VCaP (cell line): ENCODE measurements around the gene ATG3.
A peak's percentile ranks its signal among the peaks of the same experiment; 100 is the strongest.

Experiments used
- H3K27ac ChIP-seq: fragments of 450-650 bp; 2 replicates; pipeline ENCODE4 v1.5.1; 2017
- TF ChIP-seq, protein P1 (sequence below): fragments of 450-650 bp; conservative IDR thresholded peaks from 2 replicates; pipeline ENCODE4 v1.5.1; 2017; ENCODE audit warnings: mild to moderate bottlenecking, moderate library complexity

Gene ATG3

GRCh38 chr3:112561484-112561733 is 353 bp downstream of the ATG3 start:
- TF ChIP-seq, protein P1, sequence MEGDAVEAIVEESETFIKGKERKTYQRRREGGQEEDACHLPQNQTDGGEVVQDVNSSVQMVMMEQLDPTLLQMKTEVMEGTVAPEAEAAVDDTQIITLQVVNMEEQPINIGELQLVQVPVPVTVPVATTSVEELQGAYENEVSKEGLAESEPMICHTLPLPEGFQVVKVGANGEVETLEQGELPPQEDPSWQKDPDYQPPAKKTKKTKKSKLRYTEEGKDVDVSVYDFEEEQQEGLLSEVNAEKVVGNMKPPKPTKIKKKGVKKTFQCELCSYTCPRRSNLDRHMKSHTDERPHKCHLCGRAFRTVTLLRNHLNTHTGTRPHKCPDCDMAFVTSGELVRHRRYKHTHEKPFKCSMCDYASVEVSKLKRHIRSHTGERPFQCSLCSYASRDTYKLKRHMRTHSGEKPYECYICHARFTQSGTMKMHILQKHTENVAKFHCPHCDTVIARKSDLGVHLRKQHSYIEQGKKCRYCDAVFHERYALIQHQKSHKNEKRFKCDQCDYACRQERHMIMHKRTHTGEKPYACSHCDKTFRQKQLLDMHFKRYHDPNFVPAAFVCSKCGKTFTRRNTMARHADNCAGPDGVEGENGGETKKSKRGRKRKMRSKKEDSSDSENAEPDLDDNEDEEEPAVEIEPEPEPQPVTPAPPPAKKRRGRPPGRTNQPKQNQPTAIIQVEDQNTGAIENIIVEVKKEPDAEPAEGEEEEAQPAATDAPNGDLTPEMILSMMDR: no peak
- peak overlapping the region; percentile 85 for H3K27ac ChIP-seq

- H3K27ac ChIP-seq: peak overlapping the region; percentile 85
- TF ChIP-seq, protein P1: no peak
Measured at GRCh38 chr3:112560721-112561483, 860 bp downstream of the ATG3 start.

DNA sequence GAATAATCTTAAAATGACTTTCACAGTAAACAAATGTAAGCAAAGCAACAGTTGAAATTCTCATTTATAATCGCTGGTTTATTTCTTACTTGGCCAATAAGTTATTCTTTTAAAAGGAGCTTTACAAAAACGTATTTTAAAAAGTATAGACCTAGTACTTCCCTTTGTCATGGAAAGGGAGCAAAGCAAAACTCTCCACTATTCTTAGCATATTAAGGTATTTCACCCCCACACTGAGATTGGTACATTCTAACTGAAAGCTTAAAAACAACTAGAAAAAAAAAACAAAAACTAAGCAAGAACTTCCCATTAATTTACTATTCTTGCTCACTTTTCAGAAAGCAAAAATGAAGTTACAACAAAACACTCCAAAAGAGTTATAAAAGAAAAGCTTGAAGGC is 1.5 kb downstream of the ATG3 start:
- H3K27ac ChIP-seq: peak overlapping the region; percentile 85

DNA sequence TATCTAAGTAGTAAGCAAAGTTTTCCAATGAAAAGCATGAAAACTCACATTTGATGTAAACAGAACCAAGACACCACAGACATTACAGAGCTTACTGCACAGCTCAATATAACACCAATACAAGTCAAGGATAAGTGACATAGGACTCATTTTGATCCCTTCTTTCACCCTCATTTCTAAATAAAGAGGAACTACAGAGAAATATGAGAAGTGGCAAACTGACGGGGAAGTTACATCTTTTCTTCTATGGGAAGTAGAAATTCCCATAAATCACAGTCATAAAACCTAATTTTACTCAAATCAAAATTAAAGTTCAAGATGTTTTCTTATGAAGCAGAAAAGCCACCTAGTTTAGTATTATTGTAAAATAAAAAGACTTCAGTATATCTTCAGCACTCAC is 3.8 kb downstream of the ATG3 start:
- TF ChIP-seq, protein P1: no peak
- H3K27ac ChIP-seq: no peak overlapping the region

More for the DNA sequence above, 1.5 kb downstream of the ATG3 start:
- TF ChIP-seq, protein P1: no peak

DNA sequence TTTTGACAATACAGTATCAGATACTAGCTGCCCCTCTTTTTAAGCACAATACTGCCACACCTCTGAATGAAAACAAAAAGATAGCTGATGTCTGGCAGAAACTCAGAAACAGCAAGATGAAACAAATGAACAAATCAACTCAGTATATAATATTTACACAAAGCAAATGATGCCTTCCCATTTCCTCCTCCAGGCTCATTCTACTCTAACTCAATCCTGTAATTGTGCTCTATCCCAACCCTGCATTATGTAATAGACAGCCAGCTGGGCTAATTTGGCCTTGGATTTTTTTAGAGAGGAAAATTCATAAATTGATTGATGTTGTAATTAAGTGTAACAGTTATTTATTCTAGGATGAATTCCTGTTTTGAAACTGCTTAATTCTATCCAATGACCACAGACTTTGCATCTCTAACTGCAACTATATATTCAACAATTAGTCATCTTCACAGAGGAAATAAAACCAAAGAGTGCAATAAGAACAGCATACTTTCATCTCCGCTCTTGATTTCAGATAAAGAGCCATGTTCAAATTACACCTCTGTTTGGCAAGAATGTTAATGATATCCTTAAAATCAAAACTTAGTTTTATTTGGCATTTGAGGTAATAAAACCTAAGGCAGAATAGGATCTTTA is 6.1 kb downstream of the ATG3 start:
- peak overlapping the region; percentile 17; the same call in 1 of the 2 replicates for H3K27ac ChIP-seq
- TF ChIP-seq, protein P1: no peak

DNA sequence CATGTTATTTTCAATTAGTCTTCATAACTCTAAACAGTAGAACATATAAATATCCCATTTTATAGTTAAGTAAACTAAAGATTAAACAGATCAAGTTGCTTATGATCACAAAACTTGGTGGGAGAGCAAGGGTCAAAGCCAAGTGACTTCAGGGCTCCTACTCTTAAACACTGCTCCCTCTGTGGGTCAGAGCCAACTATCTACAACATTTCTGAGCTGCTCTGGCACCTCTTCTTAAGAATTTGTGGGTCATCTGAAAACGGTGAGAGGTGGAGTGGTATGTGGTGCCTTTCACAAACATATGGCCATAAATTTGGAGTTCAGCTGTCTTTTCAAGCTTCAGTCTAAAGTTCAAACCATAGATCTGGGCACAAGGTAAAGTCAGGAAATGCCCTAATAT is 10.9 kb downstream of the ATG3 start:
- TF ChIP-seq, protein P1: no peak
- no peak overlapping the region for H3K27ac ChIP-seq

DNA sequence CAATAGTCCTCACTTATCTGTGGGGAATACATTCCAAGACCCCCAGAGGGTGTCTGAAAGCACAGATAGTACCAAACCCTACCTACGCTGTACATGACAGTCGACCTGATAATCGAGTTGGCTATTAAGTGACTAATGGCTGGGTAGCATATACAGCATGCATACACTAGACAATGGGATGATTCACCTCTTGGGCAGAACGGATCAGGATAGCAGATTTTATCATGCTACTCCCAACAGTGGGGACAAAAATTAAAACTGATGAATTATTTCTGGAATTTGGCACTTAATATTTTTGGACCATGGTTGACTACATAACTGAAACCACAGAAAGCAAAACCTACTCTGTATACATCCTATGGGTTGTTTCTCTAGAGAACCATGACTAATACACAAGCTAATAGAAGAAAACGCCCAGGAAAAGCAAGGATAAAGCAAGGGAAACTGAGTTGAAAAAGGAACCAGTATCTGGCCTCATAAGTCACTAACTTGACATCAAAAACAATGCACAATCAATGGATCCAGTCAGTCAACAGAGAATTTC is 15.5 kb downstream of the ATG3 start:
- no peak overlapping the region for H3K27ac ChIP-seq
- TF ChIP-seq, protein P1: no peak
